Ishikawa (cell line): Measurements from ENCODE around the gene AGFG1.

ENCODE experiments used
- CEBPB ChIP-seq: IDR thresholded peaks from 2 replicates; pipeline ENCODE4 v1.6.1; 2012
- CREB1 ChIP-seq: IDR thresholded peaks from 2 replicates; pipeline ENCODE4 v1.6.1; 2012; ENCODE audit warnings: low read depth
- EGR1 ChIP-seq: IDR thresholded peaks from 2 replicates; pipeline ENCODE4 v1.6.1; 2012
- EP300 ChIP-seq: IDR thresholded peaks from 2 replicates; pipeline ENCODE4 v1.6.1; 2012; ENCODE audit warnings: borderline replicate concordance
- FOXM1 ChIP-seq: IDR thresholded peaks from 2 replicates; pipeline ENCODE4 v1.6.1; 2012; ENCODE audit warnings: low read depth, borderline replicate concordance
- NFIC ChIP-seq: IDR thresholded peaks from 2 replicates; pipeline ENCODE4 v1.6.1; 2012
- RAD21 ChIP-seq: IDR thresholded peaks from 2 replicates; pipeline ENCODE4 v1.6.1; 2012; ENCODE audit warnings: low read depth
- TAF1 ChIP-seq: IDR thresholded peaks from 2 replicates; pipeline ENCODE4 v1.6.1; 2012; ENCODE audit warnings: low read depth, mild to moderate bottlenecking
- TCF12 ChIP-seq: IDR thresholded peaks from 2 replicates; pipeline ENCODE4 v1.6.1; 2012; ENCODE audit warnings: low read depth
- TEAD4 ChIP-seq: IDR thresholded peaks from 2 replicates; pipeline ENCODE4 v1.6.1; 2012
- YY1 ChIP-seq: IDR thresholded peaks from 2 replicates; pipeline ENCODE4 v1.6.1; 2012; ENCODE audit warnings: low read depth
- TF ChIP-seq, protein P1 (sequence below): IDR thresholded peaks from 2 replicates; pipeline ENCODE4 v1.6.1; 2012
- TF ChIP-seq, protein P2 (sequence below): IDR thresholded peaks from 2 replicates; pipeline ENCODE4 v1.6.1; 2012; ENCODE audit warnings: low read depth, mild to moderate bottlenecking
- TF ChIP-seq, protein P3 (sequence below): IDR thresholded peaks from 2 replicates; pipeline ENCODE4 v1.6.1; 2012

GRCh38 chr2:227439214-227439613, 32.7 kb upstream of the AGFG1 start:
- TF ChIP-seq TCF12 (no peak), YY1 (no peak), EGR1 (no peak), CEBPB (no peak), FOXM1 (no peak), TAF1 (no peak), EP300 (no peak), RAD21 (no peak), TEAD4 (no peak), NFIC (no peak), CREB1 (no peak)
- TF ChIP-seq, protein P1, sequence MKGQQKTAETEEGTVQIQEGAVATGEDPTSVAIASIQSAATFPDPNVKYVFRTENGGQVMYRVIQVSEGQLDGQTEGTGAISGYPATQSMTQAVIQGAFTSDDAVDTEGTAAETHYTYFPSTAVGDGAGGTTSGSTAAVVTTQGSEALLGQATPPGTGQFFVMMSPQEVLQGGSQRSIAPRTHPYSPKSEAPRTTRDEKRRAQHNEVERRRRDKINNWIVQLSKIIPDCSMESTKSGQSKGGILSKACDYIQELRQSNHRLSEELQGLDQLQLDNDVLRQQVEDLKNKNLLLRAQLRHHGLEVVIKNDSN = no peak
- TF ChIP-seq, protein P2, sequence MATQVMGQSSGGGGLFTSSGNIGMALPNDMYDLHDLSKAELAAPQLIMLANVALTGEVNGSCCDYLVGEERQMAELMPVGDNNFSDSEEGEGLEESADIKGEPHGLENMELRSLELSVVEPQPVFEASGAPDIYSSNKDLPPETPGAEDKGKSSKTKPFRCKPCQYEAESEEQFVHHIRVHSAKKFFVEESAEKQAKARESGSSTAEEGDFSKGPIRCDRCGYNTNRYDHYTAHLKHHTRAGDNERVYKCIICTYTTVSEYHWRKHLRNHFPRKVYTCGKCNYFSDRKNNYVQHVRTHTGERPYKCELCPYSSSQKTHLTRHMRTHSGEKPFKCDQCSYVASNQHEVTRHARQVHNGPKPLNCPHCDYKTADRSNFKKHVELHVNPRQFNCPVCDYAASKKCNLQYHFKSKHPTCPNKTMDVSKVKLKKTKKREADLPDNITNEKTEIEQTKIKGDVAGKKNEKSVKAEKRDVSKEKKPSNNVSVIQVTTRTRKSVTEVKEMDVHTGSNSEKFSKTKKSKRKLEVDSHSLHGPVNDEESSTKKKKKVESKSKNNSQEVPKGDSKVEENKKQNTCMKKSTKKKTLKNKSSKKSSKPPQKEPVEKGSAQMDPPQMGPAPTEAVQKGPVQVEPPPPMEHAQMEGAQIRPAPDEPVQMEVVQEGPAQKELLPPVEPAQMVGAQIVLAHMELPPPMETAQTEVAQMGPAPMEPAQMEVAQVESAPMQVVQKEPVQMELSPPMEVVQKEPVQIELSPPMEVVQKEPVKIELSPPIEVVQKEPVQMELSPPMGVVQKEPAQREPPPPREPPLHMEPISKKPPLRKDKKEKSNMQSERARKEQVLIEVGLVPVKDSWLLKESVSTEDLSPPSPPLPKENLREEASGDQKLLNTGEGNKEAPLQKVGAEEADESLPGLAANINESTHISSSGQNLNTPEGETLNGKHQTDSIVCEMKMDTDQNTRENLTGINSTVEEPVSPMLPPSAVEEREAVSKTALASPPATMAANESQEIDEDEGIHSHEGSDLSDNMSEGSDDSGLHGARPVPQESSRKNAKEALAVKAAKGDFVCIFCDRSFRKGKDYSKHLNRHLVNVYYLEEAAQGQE = no peak
- TF ChIP-seq, protein P3, sequence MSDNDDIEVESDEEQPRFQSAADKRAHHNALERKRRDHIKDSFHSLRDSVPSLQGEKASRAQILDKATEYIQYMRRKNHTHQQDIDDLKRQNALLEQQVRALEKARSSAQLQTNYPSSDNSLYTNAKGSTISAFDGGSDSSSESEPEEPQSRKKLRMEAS = no peak
